Stimulated activated CD8-positive, alpha-beta memory T cell treated with anti-CD3 and anti-CD28 coated beads, Interleukin-4, amount 100 ng/mL, for 48 hours (primary cell): Measurements from ENCODE around the gene IGFL4.
A peak's percentile ranks its signal among the peaks of the same experiment; 100 is the strongest.

Experiments
- DNase-seq: peaks from one replicate; pipeline ENCODE4 v3.0.0-alpha.2; 2020

IGFL4 gene

DNA sequence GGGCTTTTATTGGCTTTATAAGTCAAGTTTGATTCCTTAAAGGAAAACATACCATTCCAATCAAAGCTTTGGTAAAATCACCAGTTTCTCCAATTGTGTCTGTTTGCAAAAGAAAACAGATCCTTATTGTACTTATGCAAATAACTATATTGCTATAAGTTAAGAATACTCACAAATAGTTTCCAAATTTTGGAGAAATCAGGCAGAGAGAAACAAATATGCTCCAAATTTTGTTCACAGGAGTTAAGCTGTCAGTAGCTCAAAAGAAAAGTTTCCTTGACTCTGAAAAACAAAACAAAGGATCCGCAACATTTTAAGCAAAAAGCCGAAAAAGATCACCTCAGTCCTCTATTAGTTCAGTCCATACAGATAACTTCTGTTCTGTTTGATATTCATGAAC is 19.2 kb upstream of the IGFL4 start:
- no peak for DNase-seq

DNA sequence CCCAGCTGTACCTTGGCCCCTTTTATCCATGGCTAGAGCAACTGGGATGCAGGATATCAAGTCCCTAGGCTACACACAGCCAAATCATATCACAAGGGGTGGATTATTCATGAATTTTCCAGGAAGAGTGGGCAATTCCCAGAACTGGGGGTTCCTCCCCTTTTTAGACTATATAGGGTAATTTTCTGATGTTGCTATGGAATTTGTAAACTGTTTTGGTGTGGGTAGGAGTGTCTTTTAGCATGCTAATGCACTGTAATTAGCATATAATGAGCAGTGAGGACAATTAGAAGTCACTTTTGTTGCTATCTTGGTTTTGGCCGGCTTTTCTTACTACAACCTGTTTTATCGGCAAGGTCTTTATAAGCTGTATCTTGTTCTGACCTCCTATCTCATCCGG is 18.0 kb upstream of the IGFL4 start:
- DNase-seq, result no peak

DNA sequence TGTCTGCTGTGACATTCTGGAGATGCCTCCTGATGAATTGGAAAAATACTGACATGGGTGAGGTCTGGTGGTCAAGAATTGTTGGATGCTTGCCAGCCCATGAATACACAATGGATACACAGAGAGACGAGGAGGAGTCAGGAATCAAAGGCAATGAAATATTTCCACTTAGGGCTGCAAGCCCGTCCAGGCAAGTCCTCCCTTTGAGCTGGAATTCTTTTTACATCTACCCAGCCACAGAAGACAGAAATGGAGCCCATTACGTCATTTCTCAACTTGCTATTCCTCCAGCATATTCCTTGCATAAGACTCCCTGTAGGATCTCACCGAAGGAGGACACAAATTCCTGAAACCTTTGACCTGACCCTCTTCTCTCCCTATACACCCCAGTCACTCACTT is 15.7 kb upstream of the IGFL4 start:
- DNase-seq, result no peak

DNA sequence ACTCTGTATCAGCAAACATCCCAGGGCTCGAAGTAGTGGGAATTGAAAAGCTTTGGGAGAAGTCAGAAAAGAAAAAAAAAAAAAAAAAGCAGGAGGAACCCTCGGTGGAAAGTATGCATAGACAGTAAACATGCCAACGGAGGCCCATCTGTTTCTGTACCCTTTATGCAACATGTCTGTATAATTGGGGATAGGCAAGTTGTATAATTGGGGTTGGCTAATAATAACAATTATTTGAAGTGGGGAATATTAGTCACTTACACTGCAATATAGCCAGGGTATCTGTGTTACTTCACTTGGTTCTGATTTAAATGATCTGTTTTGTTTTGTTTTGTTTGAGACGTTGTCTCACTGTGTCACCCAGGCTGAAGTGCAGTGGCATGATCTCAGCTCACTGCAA is 12.1 kb upstream of the IGFL4 start:
- DNase-seq, result no peak

DNA sequence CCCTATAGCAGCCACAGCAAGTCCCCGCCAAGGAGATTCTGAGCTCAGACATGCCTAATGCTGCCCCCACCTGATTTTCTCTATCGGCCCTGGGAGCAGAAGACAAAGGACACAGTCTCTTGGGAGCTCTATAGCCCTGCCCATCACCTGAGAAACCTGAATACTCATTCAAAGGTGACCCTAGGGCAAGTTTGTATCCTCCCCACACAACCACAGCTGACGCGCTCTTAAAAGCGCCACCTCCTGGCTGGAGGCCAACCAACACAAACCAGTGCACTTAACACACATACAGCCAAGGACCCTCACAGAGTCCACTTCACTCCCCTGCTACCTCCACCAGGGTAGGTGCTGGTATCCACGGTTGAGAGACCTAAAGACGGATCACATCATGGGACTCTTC is 8.8 kb upstream of the IGFL4 start:
- DNase-seq, result peak; percentile 29

DNA sequence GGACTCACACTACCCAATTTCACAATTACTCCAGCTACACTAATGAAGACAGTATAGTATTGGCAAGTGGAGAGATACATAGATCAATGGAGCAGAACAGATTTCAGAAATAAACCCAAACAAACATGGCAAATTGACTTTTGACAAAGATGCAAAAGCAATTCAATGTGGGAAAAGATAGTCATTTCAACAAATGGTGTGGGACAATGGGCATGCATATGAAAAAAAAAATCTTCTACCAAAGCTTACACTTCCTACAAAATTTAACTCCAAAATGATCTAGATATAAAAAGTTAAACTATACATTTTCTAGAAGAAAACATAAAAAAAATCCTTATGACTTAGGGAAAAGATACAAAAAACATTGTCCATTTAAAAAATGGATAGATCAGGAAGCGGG is 2.7 kb upstream of the IGFL4 start:
- DNase-seq, result no peak

DNA sequence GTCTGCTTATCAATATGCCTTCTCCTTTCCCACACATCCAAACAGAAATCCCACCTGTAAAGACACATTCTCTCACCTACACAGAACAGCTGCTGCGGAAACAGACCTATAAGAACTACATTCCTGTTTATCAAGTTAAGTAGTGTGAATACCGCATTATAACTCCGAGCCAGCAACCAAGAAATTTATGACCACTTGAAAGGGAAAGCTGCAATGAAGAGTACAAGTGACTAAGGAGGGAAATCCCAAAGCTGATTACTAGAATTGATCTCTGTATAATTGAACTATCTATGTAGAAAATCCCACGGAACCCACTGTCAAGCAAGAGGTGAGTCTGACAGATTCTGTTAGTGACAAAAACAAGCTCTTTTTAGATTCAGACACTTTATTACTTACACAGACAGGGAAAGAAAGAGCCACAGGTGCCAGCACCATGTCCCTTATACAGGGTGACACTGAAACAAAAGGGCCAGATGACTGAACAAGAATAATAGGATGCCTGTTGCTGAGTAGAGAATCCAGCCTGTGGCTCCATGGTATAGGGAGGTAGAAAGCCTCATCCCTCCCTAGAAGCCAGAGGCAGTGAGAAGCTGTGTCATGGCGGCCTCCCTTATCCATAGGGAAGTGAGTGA is 1.6 kb upstream of the IGFL4 start:
- no peak for DNase-seq

DNA sequence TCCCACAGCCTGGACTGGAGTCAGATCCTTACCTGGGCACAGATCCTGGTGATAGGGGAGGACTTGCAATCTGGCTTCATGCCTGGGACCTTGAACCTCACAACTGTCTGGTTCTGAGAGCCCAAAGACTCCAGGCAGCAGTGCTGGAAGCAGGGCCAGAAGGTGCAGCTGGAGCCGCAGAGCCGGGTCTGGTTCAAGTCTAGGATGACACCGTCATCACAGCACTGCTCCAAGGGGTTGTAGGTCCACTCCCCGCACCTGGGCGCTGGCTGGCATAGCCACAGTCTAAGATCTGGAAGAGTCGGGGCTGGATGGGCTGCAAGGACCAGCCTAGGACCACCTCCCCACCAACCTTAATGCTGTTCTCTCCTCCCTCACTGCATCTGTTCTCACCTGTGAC is 677 bp downstream of the IGFL4 start:
- no peak for DNase-seq

DNA sequence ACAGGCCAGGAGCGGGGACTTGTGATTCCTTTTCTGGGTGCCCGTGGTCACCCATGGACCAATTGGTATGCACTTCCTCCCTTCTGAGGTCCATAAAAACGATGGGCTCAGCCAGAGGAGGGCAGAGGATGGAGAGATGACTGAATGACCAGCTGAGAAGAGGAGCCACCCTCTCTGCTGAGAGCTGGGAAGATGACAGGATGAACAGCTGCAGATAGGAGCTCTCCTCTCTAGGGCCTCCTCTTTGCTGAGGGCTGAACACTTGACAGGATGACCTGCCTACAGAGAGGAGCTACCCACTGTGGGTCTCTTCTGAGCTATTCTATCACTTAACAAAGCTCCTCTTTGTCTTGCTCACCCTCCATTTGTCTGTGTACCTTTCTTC is 4.1 kb downstream of the IGFL4 start:
- DNase-seq, result no peak

DNA sequence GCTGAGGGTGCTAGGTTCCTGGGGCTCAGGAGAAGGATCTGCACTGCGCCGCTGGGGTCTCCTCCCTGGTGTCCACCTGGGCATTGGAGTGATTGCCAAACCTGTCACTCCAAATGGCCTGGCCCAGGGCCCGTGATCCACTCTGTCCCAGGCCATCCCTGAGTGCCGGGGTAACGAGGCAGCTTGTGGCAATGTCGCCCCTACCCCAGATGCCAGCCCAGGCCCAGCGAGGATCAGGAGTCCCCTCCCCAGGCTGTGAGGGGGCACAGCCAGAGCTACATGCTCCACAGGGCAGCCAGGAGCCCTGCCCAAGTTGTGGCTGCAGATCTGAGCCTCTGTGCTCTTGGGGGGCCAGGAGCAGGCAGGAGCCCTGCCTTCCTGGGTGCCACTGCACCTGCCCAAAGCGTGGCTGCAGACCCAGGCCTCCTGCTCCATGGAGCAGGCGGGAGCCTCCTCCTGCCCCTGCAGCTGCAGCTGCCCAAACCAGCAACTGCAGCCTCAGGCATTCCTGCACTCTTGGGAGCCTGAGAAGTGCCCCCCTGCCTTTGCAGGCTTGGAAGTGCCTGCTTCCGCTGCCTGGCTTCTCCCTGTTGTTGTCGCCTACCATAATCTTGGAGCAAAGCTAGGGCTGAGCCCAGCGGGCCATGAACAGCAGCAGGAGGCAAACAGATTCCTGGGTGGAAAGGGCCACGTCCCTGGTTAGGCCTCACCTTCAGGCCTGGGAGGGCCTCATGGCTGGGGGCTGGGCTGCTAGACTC is 4.6 kb downstream of the IGFL4 start:
- DNase-seq, result no peak

DNA sequence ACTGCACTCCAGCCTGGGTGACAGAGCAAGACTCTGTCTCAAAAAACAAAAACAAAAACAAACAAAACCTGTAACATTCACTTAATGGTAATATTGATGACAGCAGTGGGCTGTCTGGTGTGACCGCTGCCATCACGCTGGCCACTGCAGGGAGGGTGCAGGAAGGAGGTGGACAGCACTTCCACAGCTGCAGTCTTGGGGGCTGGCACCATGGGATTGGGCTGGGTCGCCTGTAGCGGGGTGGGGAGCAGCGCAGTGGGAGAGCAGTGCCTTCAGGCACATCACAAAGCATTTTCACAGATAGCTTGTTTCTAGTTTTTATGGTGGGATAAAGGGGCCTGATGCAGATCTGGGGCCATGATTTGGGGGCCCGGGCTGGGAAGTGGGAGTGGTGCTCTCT is 5.3 kb downstream of the IGFL4 start:
- no peak for DNase-seq

DNA sequence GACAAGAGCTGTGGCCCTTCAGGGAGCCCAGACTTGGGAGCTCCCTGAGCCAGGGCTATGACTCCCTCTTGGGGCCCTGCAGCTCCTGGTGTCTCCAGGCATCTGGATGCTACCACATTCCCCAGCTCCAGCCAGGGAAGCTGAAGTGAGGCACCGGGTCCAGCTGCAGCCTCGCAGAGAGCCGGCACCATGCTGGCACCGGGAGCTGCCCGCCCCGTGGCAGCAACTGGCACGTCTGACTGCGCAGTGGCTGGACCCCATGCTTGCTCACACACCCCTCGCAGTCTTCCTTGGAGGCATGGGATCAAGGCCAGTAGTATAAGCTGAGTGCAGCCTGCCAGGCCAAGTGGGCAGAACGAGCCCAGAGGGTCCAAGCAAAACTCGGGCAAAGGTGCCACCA is 7.4 kb downstream of the IGFL4 start:
- DNase-seq, result no peak

DNA sequence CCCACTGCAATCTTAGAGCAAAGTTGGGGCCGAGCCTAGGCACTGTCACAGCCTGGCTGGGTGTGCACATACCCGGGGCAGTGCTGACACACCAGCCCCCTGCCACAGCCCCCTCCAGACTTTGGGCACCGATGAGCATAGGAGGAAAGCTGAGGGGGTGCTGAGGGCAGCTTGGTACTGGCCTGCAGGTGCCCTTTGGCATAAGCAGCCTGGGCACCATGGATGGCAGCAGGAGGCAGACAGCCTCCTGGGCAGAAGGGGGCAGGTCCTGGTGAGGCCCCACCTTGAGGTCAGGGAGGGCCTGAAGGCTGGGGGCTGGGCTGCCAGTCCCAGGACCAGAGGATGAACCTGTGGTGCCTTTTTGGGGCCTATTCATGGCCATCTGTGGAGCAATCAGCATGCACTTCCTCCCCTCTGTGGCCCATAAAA is 8.2 kb downstream of the IGFL4 start:
- DNase-seq, result no peak

DNA sequence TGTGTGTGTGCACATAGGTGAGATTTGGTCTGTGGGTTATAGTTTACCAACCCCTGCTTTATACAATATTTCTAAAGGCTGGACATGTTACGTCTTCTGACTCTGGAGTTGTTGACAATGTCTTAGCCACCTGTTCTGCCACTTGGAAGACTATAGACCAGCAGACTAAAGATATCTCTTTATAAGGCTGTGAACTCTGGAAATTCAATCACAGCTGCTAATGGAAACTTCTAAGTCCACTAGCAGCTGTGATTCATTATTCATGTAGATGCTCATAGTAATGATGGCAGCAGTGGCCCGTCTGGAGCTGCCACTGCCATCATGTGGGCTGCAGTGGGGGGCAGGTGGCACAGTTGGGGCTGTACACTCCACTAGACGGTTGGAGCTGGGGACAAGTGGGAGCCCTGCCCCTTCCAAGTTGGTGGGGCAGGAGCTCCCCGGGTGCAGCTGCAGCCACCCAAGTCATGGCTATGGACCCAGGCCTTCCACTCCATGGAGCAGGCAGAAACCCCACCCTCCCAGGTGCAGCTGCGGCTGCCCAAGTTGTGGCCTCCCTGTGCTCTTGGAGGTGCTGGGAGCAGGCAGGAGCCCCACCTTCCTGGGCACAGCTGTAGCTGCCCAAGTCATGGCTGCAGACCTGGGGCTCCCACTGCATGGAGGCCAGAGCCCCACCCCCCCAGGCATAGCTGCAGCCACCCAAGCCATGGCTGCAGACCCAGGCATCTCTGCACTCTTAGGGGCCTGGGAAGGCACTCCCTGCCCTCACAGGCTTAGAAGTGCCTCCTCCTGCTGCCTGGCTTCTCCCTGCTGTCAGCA is 8.8 kb downstream of the IGFL4 start:
- no peak for DNase-seq

DNA sequence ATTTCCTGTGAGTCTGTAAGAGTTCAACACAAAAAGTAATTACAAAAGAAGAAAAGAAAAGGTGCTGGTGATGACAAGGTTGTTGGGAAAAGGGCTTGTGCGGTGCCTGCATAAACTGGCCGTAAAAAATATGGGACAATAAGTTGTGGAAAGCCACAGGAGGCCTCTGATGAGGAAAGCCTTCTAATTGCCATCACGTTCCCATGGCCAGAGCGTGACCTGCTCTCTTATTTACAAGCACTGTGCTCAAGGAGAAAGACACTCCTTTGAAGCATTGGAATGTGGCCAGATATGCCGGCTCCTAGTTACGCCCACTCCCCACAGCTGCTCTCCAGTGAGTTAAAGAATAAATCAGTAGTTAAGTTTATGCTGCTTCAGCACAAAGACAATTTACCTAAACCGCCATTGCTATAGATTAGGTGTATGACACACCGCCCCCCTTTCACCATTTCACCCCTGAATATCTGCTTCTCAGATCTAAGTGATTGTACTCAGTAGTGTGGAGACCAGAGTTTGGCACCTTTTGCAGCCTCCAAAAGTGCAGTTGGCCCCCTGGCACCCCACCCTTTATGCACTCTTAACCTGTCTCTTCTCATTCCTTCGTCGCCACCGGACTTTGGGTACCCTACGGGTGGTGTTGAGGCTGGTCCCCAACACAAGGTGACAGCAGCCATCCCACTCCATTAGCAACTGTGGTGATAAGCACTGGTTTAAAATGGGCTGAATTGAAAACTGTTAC is 9.8 kb downstream of the IGFL4 start:
- DNase-seq, result no peak

DNA sequence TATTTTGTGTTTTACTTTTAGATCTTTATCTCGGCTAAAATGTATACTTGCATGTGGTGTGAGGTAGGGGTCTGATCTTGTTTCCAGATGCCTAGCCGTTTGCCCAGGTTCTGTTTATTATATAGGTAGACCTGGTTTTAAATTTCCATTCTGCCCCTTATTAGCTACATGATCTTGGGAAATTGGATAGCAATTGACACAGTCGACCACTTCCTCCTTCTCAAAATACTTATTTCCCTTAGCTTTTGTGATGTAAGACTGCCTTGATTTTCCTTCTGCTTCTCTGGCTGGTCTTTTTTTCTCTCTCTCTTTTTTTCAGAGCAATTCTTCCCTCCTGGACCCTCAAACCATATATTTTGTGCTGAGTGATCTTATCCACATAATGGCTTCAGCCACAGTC is 15.0 kb downstream of the IGFL4 start:
- DNase-seq, result no peak

DNA sequence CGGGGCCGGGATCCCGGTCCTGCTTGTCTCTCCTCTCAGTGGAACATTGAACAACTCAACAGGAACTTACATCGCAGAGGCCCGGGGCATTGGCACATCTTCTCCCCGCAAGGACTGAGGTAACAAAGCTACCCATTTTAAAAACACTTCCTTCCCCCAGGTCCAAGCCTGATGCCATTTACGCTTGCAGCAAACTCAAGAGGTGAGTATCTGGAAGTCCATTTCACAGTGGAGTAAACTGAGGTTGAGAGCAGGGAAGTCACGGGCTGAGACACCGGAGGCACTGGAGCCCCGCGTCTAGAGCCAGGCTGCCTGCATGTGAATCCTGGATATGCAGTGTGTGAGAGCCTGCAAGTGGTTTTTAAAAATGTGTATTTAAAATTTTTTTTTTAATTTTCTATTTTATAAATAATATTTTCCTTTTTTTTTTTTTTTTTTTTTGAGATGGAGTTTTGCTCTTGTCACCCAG is 17.5 kb downstream of the IGFL4 start:
- no peak for DNase-seq

DNA sequence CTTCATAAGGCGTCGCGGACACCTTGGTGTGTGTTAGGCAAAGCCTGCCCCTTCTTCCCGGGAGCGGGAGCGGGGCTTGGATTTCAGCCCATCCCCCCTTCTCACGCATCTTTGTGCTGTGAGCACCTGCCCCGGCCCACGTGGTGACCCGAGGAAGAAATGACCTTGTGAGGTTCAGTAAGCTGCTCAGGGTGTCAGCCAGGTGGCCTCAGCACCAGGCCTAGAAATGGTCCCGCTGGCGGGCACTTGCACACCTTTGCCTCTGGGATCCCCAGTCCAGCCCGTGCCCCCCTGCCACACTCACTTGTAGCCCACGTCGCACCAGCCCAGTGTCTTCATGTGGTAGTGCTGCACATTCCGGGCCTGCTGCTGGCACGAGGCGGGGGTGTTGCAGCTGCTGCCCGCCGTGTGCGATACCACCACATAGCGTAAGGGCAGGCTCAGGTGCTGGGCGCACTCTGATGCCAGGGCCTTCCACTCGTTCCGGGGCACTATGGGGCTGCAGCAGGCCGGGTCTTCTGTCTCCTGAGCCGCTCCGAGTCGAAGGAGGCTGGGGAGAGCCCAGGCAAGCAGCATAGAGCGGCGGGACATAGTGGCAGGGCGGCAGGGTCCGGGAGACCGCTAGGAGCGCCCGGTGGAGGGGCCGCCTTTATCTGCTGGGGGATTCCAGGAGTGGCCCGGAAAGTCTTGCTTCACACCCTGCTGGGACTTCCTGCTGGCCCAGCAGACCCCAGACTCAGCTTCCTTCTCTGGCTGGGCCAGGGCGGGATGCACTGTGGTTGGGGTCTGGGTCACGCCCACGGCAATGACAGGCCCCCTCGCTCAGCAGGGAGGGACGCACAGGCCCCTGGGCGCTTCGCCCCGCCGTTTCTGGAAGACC is 18.1 kb downstream of the IGFL4 start, which contains the start of gene PGLYRP1:
Gene PGLYRP1 (minus strand): TSS at position 623 of the 880 bp plus-strand sequence. CDS start 32 bp downstream, at position 591.
- no peak for DNase-seq

DNA sequence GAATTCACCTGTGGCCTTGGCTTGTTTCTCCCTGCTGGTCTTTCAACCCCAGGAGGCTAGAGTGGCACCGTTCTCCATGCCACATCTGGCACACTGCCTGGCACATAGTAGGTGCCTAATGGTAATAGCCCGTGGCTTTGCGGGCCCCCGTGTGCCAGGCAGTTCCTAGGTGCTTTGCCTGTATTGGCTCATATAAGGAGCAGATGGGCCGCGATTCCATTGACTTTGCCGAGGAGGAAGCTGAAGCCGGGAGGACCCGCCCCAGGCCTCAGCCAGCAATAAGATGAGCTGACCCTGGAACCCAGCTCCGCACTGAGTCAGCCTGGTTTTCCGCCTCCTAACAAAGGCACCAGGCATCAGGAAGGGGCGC is 18.8 kb downstream of the IGFL4 start:
- DNase-seq, result no peak

DNA sequence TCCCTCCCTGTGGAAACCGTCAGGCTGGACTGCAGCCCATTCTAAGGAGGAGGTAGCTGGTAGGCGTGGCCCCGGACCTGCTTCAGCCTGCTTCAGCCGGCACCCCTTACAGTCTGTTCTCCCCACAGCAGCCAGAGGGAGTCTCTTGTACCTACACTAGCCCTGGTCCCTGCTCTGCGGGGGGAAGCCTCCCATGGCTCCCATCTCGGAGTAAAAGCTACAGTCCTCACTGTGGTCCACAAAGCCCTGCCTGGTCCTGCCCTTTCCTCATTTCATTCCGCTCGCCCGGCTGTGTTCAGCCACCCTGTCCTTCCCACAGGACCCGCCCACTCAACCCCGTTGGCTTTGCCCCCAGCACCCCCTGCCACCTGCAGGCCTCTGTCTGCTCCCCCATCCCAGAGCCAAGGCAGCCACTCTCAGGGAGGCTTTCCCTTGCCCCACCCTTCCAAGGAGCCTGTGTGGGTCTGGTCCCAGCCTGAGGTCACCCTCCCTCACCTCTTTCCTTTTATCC is 19.2 kb downstream of the IGFL4 start:
- DNase-seq, result no peak

DNA sequence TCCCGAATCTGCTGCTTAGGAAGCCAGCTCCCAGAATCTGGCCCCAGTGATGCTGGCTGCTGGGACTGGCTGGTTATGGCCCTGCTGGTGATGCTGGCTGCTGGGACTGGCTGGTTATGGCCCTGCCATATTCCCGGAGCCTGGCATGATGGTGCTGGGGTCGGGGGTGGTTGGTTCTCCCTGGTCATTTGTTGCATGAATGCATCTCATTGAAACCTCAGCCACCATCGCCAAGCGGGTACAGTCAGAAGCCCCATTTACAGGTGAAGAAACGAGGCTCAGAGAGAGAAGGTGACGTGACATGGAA is 20.0 kb downstream of the IGFL4 start:
- DNase-seq, result no peak

DNA sequence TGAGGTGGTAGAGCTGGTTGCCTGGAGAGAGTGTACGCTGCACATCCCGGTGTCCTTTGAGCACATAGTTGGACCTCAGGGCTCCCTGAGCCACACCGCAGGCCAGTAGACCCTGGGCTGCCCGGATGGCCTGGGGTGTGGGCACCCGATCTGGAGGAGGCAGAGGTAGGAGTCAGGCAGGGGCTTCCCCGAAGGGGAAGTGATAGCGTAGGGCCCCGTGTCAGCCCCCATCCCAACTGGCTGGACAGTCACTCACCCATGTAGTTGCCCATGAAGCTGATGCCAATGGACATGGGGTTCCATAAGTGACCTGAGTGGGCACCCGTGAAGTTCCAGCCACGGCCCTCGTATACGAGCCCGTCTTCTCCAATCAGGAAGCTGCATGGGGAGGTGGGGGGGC is 21.5 kb downstream of the IGFL4 start:
- no peak for DNase-seq
